Measurements from ENCODE around the gene ANP32E.
"Not testable (repeated sequence)": the region's sequence is repeated elsewhere in the genome, so short reads cannot be mapped to it uniquely, and the experiment has no call there.

ANP32E gene

GRCh38 chr1:150256554-150257341, 20.8 kb upstream of the ANP32E start:
- DNase-seq, result no peak

GRCh38 chr1:150256198-150256553, 20.3 kb upstream of the ANP32E start:
- DNase-seq, result no peak

GRCh38 chr1:150249936-150250335, 14.0 kb upstream of the ANP32E start:
- no peak for DNase-seq

DNA sequence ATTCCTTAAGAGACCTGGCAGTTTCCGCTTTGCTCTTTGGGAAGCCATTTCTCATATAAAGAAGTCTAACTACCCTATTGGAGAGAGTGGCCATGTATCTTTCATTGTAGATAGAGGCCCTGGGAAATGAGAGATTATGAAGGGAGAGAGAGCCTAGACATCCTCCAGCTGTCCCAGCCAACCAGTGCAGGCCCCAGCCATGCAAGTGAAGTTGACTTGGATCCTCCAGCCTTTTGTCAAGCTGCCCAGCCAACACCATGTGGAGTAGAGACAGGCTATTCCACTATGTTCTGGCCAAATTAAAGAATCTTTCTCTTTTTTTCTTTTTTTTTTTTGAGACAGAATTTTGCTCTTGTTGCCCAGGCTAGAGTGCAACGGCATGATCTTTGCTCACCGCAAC, 7.1 kb upstream of the ANP32E start:
- no peak for DNase-seq

DNA sequence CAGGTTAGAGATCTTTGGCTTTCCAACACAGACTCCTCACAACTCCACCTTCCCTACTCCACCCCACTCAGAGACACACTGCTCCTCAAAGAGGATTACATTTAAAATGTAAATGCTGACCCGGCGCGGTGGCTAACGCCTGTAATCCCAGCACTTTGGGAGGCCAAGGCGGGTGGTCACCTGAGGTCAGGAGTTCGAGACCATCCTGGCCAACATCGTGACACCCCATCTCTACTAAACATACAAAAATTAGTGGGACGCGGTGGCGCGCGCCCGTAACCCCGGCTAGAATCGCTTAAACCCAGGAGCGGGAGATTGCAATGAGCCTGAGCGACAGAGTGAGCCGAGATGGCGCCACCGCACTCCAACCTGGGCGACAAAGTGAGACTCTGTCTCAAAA, 1.8 kb upstream of the ANP32E start:
- no peak for DNase-seq

- not testable (repeated sequence) for DNase-seq
Measured at GRCh38 chr1:150237176-150237575, 1.3 kb upstream of the ANP32E start.

DNA sequence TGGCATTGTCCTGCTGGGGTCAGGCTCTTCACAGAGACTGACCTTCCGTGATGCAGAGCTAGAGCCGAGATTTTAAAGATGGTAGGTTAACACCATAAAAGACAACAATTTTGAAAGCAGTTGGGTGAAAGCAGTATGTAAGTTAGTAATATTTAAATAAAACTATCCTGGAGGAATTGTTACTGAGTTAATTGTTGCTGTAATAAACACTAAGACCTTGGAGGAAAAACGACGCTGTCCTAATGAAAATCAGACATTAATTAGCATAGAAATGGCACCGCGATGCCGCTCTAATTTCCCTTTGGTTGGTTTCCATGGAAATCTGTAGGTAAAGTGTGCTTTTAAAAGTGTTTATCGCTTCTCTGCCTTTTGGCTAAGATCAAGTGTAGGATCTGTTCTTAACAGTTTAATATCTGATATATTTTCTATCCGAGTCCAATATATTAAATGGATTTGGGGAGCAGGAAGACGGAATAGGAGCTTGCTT, 745 bp upstream of the ANP32E start:
- no peak for DNase-seq

- DNase-seq, result peak; percentile 50
Measured at GRCh38 chr1:150235294-150235851, 539 bp downstream of the ANP32E start.

DNA sequence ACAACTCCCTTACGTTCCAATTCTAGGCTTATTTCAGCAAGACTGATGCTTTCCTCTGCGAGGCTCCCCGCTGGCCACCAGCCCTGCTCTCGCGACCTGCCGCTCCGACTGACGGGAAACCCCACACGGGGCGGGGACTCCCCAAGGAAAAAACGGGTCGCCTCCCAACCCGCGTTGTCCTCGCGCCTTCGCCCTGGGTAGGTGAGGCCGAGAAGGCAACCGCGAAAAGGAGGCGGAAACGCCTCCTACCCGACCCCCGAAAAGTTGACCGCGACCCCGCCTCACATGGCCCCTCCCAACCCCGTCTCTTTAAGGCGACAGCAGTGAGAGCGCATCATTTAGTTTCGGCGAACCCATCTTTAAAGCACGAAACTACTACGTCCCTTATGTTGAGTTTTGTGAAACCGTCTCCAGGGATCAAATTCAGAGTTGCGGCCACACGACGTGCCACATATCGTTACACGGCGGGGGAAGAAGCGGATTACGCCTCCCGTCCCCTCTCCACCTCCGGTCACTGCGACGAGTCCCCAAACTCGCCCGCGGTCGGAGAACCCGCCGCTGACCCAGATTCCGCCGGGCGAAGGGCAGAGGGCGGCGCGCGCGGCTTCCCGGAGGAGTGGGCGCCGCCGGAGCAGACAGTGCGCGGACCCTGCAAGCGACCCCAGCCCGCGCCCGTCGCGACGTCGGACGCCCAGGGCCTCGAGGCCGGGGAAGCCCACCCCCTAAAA, 1.2 kb downstream of the ANP32E start:
- peak; percentile 96 for DNase-seq

DNA sequence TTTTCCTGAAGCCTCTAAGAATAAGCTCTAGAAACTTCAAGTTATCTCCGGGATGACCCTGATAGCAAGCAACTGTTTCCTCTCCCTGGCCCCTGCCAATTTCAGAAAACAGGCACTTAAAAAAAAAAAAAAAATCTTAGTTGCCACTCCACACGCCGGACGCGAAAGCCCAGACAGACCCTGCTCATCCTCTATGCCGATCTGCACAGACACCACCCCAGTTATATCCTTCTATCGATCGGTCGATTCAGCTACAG, 1.7 kb downstream of the ANP32E start:
- DNase-seq, result no peak

DNA sequence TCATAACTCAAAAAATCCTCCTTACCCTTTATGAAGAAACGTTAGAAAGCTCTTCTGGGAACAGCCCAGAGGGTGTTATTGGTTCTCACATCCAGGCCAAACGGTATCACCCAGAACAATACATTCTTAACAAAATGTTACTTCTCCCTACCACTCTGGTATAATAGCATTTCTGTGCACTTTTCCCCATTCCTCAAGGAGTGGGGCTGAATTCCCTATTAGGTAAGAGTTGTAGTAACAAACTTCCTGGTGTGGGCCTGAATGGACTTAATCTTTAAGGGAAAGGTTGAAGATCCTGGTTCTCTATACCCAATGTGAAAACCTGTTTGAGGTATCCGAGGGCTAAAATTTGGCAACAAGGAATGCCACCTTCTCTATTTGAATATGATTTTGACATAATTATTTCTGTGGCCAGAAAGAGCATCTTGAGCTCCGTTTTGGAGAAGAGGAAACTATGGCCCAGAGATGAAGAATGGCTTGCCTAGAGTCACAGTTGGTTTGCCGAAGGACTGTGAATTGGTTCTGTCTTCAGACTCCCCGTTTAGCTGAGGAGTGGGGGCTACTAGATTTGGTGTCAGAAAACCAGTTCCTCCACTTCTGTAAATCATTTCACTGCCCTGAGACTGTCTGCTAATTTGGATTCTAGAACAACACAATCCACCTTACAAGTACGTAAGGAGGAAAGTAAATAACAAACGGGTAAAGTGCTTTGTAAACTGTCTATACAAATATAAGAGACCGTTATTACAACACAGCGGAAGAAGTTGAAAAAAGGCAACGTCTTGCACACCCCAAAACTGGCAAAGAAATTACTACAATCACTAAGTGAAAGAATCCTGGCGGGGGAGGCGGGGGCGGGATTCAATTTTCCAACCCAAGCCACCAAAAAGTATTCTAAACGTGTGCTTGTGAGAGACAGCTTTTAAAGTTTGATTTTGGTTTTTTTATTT, 2.3 kb downstream of the ANP32E start:
- DNase-seq, result peak; percentile 67

- not testable (repeated sequence) for DNase-seq
Measured at GRCh38 chr1:150232921-150233320, 3.0 kb downstream of the ANP32E start.

GRCh38 chr1:150228246-150228645, 7.7 kb downstream of the ANP32E start:
- DNase-seq, result not testable (repeated sequence)

DNA sequence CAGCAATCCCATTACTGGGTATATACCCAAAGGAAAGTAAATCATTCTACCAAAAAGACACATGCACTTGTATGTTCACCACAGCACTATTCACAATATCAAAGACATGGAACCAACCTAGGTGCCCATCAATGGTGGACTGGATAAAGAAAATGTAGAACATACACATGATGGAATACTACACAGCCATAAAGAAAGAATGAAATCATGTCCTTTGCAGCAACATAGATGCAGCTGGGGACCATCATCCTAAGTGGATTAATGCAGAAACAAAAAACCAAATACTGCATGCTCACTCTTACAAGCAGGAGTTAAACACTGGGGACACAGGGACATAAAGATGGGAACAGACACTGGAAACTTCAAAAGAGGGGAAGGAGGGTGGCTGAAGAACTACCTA, 8.7 kb downstream of the ANP32E start:
- no peak for DNase-seq

DNA sequence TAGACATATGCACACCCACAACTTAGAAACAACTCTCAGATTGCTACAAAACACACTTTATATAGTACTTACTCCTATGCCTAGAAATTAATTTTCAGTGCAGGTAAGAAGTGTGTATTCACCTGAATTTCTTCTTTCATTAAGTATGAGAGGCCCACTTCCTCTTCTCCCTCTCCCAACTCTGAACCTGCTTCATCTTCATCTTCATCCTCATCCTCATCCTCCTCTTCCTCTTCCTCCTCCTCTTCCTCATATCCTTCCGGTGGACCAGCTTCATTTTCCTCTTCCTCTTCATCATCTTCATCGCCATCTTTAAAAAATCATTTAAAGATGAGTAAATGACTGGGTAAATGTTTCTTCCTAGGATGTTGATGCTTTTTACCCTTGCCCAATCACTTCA, 9.4 kb downstream of the ANP32E start:
- no peak for DNase-seq

GRCh38 chr1:150225546-150225945, 10.4 kb downstream of the ANP32E start:
- no peak for DNase-seq

DNA sequence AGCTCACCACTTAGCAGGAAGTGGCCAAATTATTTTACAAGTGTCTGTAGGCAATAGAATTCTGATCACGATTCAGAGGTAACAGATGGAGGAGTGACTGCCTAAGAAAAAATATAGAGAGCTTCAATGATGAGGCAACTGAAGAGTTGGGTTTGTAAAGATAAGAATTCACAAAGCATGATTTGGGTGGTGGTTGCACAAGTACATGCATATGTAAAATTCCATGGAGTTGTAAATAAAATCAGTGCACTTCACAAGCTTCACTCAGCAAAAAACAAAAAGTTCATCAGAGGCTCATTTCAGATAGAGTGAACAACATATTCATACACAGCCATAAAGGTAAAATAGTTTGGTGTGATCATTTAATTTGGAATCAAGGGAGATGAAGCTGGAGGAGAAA, 10.9 kb downstream of the ANP32E start:
- DNase-seq, result no peak

- no peak for DNase-seq
Measured at GRCh38 chr1:150221552-150221951, 14.4 kb downstream of the ANP32E start.

GRCh38 chr1:150215855-150216254, 20.1 kb downstream of the ANP32E start:
- not testable (repeated sequence) for DNase-seq

DNA sequence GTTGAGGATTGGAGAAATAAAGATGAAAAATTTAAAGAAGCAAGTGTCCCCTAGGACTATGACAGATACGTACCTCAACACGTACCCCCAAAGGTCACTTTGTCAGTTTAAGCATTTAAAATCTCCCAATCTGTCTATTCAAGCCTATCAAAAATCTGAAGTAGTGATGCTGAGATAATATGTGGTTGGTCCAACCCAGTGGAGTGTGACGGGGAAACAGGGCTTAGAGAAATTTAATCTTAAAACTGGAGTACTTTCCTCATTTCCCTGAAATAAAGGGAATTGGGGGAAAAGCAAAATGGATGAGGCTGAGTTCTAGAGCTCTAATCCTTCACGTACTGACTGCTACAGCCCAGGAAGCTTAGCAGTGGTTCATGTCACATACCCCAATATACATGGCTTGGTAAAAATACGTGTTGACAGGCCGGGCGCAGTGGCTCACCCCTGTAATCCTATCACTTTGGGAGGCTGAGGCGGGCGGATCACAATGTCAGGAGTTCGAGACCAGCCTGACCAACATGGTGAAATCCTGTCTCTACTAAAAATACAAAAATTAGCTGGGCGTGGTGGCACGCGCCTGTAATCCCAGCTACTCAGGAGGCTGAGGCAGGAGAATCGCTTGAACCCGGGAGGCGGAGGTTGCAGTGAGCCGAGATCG, 21.7 kb downstream of the ANP32E start:
- DNase-seq, result not testable (repeated sequence)

DNA sequence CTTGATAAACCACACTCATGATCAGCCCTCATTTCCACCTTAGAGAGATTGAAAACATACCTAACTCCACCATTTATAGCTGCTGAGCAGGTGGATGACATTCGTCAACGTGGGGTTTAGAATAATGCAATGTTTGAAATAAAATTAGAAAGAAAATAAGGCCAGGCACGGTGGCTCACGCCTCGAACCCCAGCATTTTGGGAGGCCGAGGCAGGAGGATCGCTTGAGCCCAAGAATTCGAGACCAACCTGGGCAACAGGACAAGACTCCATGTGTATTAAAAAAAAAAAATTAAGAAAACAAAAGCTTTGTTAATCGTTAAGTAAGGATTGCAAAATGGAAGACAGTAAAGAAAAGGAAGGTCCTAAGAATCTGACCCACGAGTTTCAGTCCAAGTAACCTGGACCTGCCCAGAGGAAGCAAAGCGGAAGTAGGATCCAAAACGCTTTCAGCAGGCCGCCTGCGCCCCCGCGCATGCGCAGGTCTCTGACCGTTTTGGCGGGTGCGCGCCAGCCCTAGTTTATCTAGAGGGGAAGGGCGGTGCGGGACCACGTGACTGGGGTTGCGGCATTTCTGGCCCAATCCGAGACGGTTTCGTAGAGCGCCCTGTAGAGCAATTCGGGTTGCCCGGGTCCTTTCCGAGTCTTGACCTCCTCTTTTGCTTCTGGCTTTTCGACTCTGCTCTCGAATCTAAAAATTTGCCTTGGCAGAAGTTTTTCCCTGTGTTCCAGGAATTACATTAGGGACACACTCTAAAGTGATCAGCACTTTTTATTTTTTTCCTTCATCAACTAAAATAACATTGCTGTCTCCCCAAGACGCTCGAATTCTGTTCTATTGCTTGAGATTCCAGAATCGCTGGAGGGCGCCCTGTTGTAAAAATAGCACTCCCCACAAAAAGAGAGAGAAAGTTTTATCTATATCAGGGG, 22.5 kb downstream of the ANP32E start:
- DNase-seq, result peak; percentile 95
